SK-N-MC (cell line): ENCODE data around the gene SETD2.

Experiments used
- EZH2 ChIP-seq: fragments of 200-600 bp; sonication (generic); IDR thresholded peaks from one replicate; pipeline ENCODE4 v1.6.1; 2017; ENCODE audit warnings: antibody characterized with exemption
- FOXP2 ChIP-seq: optimal IDR thresholded peaks from 2 replicates; pipeline ENCODE3; 2011; ENCODE audit warnings: mild to moderate bottlenecking, moderate library complexity; ENCODE audit not compliant: insufficient read depth; ENCODE audit errors: extremely low read length, control extremely low read depth
- POLR2AphosphoS5 ChIP-seq: IDR thresholded peaks from 2 replicates; pipeline ENCODE4 v1.6.1; 2012; ENCODE audit warnings: mild to moderate bottlenecking, low read depth, low read length, borderline replicate concordance

DNA sequence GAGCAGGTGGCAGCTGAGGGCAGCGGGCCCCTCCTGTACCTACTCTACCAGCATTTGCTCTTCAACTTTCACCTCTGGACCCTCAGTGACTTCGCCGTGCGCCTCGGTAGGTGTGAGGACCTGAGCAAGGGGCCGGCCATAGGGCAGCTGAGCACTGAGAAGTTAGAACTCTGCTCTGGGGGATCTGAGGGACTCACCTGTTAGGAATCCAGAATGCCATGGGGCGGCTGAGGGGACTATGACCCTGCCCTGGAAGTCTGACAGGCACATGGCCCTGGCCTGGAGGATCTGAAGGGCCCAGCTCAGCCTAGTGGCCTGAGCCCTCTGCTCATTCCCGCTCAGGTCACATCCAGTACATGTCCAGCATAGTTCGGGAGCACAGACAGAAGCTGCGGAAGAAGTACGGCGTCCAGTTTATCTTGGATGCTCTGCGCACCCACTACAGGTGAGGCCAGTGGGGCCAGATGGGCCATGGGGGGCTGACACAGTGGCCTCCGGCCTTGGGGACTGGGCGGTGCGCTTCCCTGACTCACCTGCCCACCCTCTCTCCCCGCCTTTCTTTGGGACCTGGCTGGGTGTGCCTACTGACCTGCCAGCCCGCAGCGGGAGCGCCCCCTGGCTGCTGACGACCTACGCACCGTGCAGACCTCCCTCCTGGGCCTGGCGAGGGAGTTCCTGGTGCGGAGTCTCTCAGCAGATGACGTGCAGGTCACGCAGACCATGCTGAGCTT lies 165.6 kb downstream of the SETD2 start:
- no peak for TF ChIP-seq FOXP2
- TF ChIP-seq POLR2AphosphoS5 = no peak
- no peak for TF ChIP-seq EZH2
